ENCODE results near the gene UGCG. TPM values are rescaled to one million over a fixed set of nuclear protein-coding genes. Genes with fewer than 3 reads are reported as not detected.

The UGCG gene
- total RNA-seq, 2 experiments from 2014 or later: 12.7 to 14.2 TPM

DNA sequence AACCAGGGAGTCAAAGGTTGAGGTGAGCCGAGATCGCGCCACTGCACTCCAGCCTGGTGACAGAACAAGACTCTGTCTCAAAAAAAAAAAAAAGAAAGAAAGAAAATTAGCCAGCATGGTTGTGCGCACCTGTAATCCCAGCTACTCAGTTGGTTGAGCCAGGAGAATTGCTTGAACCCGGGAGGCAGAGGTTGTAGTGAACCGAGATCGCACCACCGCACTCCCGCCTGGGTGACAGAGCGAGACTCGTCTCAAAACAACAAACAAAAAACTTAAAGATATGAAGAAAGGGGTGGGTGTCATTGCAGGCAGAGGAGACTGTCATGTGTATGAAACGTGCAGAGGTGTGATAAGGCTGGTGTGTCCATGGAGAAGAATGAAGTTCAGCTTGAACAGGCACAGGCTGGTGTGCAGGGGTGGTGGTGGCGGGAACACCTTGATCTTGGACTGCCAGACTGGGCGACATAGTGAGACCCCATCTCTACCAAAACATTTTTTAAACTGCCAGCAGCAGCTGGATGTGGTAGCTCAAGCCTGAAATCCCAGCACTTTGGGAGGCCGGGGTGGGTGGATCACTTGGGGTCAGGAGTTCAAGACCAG is 69.6 kb downstream of the UGCG start:
- POLR2A ChIA-PET: no interaction called here
- intact Hi-C loops (cut with DNase I, micrococcal nuclease): no loop called here
- peaks cover under 1% of the 10 kb centered on the region for H3K27me3 Mint-ChIP-seq
- no peak overlapping the region for H3K27ac Mint-ChIP-seq
- DNase-seq (no peak), ATAC-seq (no peak)
- H3K36me3 Mint-ChIP-seq (ENCODE audit: low read depth): no peaks in the 10 kb centered on the region
- H3K4me3 Mint-ChIP-seq: no peak overlapping the region
- peaks cover 15% of the 10 kb centered on the region for H3K4me1 Mint-ChIP-seq
- CTCF ChIA-PET: interaction anchor here (0.6 to 1.4 kb wide), 4 partner anchors 11 to 108 kb away, joined by 3 to 5 read pairs (median 3); no protein-coding TSS in a partner anchor
- H3K9me3 Mint-ChIP-seq (ENCODE audit: low read depth): no peaks in the 10 kb centered on the region

DNA sequence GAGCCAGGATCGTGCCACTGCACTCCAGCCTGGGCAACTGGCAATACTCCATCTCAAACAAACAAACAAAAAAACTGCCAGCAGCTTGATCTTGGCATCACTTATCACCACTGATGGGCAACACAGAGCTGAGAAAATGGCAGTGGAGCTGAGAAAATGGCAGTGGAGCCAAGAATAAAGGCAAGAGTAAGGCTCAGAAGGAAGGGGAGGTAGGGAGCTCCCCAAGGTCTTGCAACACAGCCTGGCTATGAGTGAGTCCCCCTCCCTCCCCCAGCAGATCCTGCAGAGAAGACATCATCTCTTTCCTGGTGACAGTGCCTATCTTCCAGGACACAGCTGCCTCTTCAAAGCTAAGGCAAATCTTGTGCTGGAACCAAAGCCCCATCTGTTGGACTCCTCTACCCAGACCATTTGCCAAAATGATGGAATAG is 70.3 kb downstream of the UGCG start:
- Mint-ChIP-seq H3K27me3 (no peaks in the 10 kb centered on the region), H3K4me3 (no peak overlapping the region), H3K9me3 (ENCODE audit: low read depth) (no peaks in the 10 kb centered on the region), H3K27ac (no peak overlapping the region), H3K36me3 (ENCODE audit: low read depth) (no peaks in the 10 kb centered on the region), H3K4me1 (peaks cover 15% of the 10 kb centered on the region)
- ATAC-seq (no peak), DNase-seq (no peak)
- intact Hi-C loops (cut with DNase I, micrococcal nuclease): no loop called here
- ChIA-PET CTCF (interaction anchor here (0.6 to 1.4 kb wide), 4 partner anchors 10 to 210 kb away, joined by 3 to 5 read pairs (median 3); no protein-coding TSS in a partner anchor), POLR2A (interaction anchor here (0.6 kb wide), 1 partner anchor 43 kb away, joined by 3 read pairs; no protein-coding TSS in a partner anchor)

- H3K27ac Mint-ChIP-seq: no peak overlapping the region
- H3K27me3 Mint-ChIP-seq: no peaks in the 10 kb centered on the region
- intact Hi-C loops (cut with DNase I, micrococcal nuclease): no loop called here
- DNase-seq: no peak
- no peak for ATAC-seq
- H3K36me3 Mint-ChIP-seq (ENCODE audit: low read depth): no peaks in the 10 kb centered on the region
- H3K4me3 Mint-ChIP-seq: no peak overlapping the region
- H3K9me3 Mint-ChIP-seq (ENCODE audit: low read depth): no peaks in the 10 kb centered on the region
- POLR2A ChIA-PET: no interaction called here
- H3K4me1 Mint-ChIP-seq: peaks cover 15% of the 10 kb centered on the region
- CTCF ChIA-PET: interaction anchor here (0.6 to 1.3 kb wide), 2 partner anchors 10 to 210 kb away, joined by 3 read pairs; no protein-coding TSS in a partner anchor
These were observed 71.0 kb downstream of the UGCG start for GRCh38 chr9:111967621-111968020.

- H3K4me1 Mint-ChIP-seq: peaks cover 15% of the 10 kb centered on the region
- no peak for DNase-seq
- intact Hi-C loops (cut with DNase I, micrococcal nuclease): no loop called here
- ChIA-PET CTCF (interaction anchor here (0.7 kb wide), 1 partner anchor 366 kb away, joined by 3 read pairs; no protein-coding TSS in a partner anchor), POLR2A (no interaction called here)
- H3K4me3 Mint-ChIP-seq: no peak overlapping the region
- no peak for ATAC-seq
- H3K27me3 Mint-ChIP-seq: no peaks in the 10 kb centered on the region
- H3K27ac Mint-ChIP-seq: no peak overlapping the region
- H3K36me3 Mint-ChIP-seq (ENCODE audit: low read depth): no peaks in the 10 kb centered on the region
- H3K9me3 Mint-ChIP-seq (ENCODE audit: low read depth): no peaks in the 10 kb centered on the region
These were observed 72.4 kb downstream of the UGCG start for GRCh38 chr9:111969061-111969460.

GRCh38 chr9:111969622-111970021 is 73.0 kb downstream of the UGCG start:
- H3K4me1 Mint-ChIP-seq: peaks cover 15% of the 10 kb centered on the region
- H3K4me3 Mint-ChIP-seq: no peak overlapping the region
- ChIA-PET POLR2A (no interaction called here), CTCF (interaction anchor here (0.6 to 1.6 kb wide), 3 partner anchors 351 to 470 kb away, joined by 3 read pairs; no protein-coding TSS in a partner anchor)
- DNase-seq: no peak
- no peak for ATAC-seq
- H3K9me3 Mint-ChIP-seq (ENCODE audit: low read depth): no peaks in the 10 kb centered on the region
- no peak overlapping the region for H3K27ac Mint-ChIP-seq
- intact Hi-C loops (cut with DNase I, micrococcal nuclease): no loop called here
- no peaks in the 10 kb centered on the region for H3K27me3 Mint-ChIP-seq
- no peaks in the 10 kb centered on the region for H3K36me3 Mint-ChIP-seq (ENCODE audit: low read depth)

DNA sequence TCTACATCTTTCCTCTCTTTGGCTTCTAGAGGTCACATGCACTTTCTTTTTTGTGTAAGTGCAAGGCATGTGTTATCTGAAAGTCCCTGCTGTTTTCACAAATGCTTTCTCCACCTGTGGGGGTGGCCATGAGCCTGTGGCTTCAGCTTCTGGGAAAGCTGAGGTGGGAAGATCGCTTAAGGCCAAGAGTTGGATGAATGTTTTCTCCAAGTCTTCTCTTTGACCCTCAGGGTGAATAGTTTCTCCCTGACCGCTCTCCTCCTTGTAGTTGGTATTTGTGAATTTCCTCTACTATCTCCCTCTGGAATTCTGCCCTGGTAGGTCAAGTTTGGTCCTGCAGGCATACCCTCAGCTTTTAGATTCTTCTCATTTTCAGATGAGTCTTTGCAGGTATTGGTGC is 74.2 kb downstream of the UGCG start:
- Mint-ChIP-seq H3K36me3 (ENCODE audit: low read depth) (no peaks in the 10 kb centered on the region), H3K9me3 (ENCODE audit: low read depth) (no peaks in the 10 kb centered on the region), H3K4me1 (peaks cover 6% of the 10 kb centered on the region), H3K27ac (no peak overlapping the region), H3K27me3 (no peaks in the 10 kb centered on the region), H3K4me3 (no peak overlapping the region)
- ChIA-PET POLR2A (interaction anchor here (0.6 kb wide), 1 partner anchor 50 kb away, joined by 4 read pairs; no protein-coding TSS in a partner anchor), CTCF (interaction anchor here (0.6 to 1.6 kb wide), 3 partner anchors 24 to 349 kb away, joined by 3 read pairs; no protein-coding TSS in a partner anchor)
- no peak for ATAC-seq
- intact Hi-C loops (cut with DNase I, micrococcal nuclease): no loop called here
- DNase-seq: no peak

DNA sequence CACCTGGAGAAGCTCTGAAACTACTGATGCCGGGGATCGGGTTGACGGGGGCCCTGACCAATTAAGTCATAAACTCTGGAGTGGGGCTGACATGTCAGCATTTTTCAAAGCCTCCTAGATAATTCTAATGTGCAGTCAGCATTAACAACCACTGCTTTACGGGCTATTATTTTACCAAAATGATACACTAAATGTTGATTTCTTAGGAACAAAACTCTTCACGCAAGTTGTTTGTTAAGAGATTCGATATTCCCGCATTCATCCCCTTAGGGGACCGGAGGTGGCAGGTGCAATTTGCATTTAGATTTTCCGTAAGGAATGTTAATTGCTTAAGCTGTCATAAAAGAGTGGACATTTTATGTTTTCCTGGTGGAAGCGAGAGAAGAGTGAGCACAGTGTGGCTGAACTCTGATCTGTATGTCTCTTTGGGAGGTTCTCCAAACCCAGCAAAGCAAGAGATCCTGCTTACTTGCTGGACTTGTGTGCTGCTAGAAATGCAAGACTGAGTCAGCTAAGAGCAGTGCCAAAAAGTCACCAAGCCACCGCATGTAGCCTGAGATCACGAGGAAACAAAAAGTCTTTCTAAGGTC is 77.6 kb downstream of the UGCG start:
- intact Hi-C loops (cut with DNase I, micrococcal nuclease): no loop called here
- H3K4me1 Mint-ChIP-seq: peaks cover 4% of the 10 kb centered on the region
- CTCF ChIA-PET: interaction anchor here (0.6 to 1.2 kb wide), 3 partner anchors 11 to 743 kb away, joined by 3 read pairs; partner anchors contain the start of gene INIP
- POLR2A ChIA-PET: no interaction called here
- ATAC-seq: no peak
- H3K4me3 Mint-ChIP-seq: no peak overlapping the region
- H3K36me3 Mint-ChIP-seq (ENCODE audit: low read depth): no peaks in the 10 kb centered on the region
- DNase-seq: no peak
- no peaks in the 10 kb centered on the region for H3K27me3 Mint-ChIP-seq
- no peak overlapping the region for H3K27ac Mint-ChIP-seq
- no peaks in the 10 kb centered on the region for H3K9me3 Mint-ChIP-seq (ENCODE audit: low read depth)

DNA sequence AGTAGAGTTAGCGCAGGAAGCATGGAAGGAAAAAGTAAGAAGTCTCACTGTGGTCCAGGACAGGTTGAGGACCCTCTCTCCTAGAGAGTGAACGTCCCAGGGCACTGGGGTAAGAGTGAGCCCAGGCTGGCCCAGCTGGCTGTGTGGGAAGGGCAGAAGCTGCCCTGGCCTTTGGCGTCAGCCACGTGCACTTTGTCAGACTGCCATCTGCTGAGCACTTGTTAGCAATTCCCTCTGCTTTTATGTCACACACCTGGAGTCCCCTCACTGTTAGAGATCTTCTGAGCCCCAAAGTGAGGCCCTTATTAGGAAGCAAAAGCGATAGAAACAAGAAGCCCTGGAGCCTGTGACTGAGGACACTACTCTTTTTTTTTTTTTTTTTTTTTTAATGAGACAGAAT is 79.1 kb downstream of the UGCG start:
- no peaks in the 10 kb centered on the region for H3K36me3 Mint-ChIP-seq (ENCODE audit: low read depth)
- H3K4me1 Mint-ChIP-seq: peaks cover 4% of the 10 kb centered on the region
- H3K4me3 Mint-ChIP-seq: no peak overlapping the region
- intact Hi-C loops (cut with DNase I, micrococcal nuclease): loop anchor here in 1 of 2 experiments (1.0 kb wide), 1 partner anchor 215 kb away; no protein-coding TSS in a partner anchor
- ATAC-seq (peak; percentile 58), DNase-seq (peak; percentile 54)
- H3K9me3 Mint-ChIP-seq (ENCODE audit: low read depth): no peaks in the 10 kb centered on the region
- ChIA-PET POLR2A (no interaction called here), CTCF (no interaction called here)
- H3K27ac Mint-ChIP-seq: no peak overlapping the region
- H3K27me3 Mint-ChIP-seq: no peaks in the 10 kb centered on the region

GRCh38 chr9:111978616-111979015 is 82.0 kb downstream of the UGCG start:
- no peaks in the 10 kb centered on the region for H3K9me3 Mint-ChIP-seq (ENCODE audit: low read depth)
- no peaks in the 10 kb centered on the region for H3K27me3 Mint-ChIP-seq
- H3K36me3 Mint-ChIP-seq (ENCODE audit: low read depth): no peaks in the 10 kb centered on the region
- DNase-seq: no peak
- H3K27ac Mint-ChIP-seq: no peak overlapping the region
- ChIA-PET CTCF (no interaction called here), POLR2A (no interaction called here)
- peaks cover 12% of the 10 kb centered on the region for H3K4me1 Mint-ChIP-seq
- ATAC-seq: no peak
- intact Hi-C loops (cut with DNase I, micrococcal nuclease): no loop called here
- H3K4me3 Mint-ChIP-seq: no peak overlapping the region

GRCh38 chr9:111979561-111979960 is 82.9 kb downstream of the UGCG start:
- ATAC-seq (no peak), DNase-seq (no peak)
- H3K4me1 Mint-ChIP-seq: peaks cover 19% of the 10 kb centered on the region
- H3K36me3 Mint-ChIP-seq (ENCODE audit: low read depth): no peaks in the 10 kb centered on the region
- POLR2A ChIA-PET: no interaction called here
- CTCF ChIA-PET: interaction anchor here (0.7 kb wide), 1 partner anchor 73 kb away, joined by 3 read pairs; no protein-coding TSS in a partner anchor
- no peak overlapping the region for H3K4me3 Mint-ChIP-seq
- no peaks in the 10 kb centered on the region for H3K27me3 Mint-ChIP-seq
- no peaks in the 10 kb centered on the region for H3K9me3 Mint-ChIP-seq (ENCODE audit: low read depth)
- no peak overlapping the region for H3K27ac Mint-ChIP-seq
- intact Hi-C loops (cut with DNase I, micrococcal nuclease): no loop called here

DNA sequence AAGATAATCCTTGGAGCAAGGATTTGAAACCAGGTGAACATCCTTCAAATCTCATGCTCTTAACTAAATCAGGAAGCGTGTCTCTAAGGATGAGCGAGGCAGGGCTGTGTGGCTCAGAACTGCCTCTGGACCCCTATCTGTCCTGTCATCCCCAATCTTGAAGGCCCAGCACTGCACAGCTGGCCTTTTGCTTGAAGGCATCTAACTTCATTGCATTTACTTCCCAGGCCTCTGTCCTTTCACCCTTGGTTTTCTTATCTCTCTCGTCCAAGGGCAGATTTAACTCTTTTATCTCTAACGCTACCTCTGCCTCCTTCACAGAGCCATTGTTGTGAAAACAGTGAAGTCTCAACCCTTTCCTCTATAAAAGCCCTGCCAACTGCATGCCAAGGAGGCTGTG is 83.8 kb downstream of the UGCG start:
- CTCF ChIA-PET: interaction anchor here (0.7 to 1.0 kb wide), 2 partner anchors 24 to 72 kb away, joined by 3 read pairs; no protein-coding TSS in a partner anchor
- Mint-ChIP-seq H3K27ac (no peak overlapping the region), H3K36me3 (ENCODE audit: low read depth) (no peaks in the 10 kb centered on the region), H3K4me1 (peaks cover 25% of the 10 kb centered on the region), H3K27me3 (no peaks in the 10 kb centered on the region), H3K4me3 (no peak overlapping the region), H3K9me3 (ENCODE audit: low read depth) (no peaks in the 10 kb centered on the region)
- intact Hi-C loops (cut with DNase I, micrococcal nuclease): no loop called here
- DNase-seq (no peak), ATAC-seq (no peak)
- POLR2A ChIA-PET: no interaction called here

DNA sequence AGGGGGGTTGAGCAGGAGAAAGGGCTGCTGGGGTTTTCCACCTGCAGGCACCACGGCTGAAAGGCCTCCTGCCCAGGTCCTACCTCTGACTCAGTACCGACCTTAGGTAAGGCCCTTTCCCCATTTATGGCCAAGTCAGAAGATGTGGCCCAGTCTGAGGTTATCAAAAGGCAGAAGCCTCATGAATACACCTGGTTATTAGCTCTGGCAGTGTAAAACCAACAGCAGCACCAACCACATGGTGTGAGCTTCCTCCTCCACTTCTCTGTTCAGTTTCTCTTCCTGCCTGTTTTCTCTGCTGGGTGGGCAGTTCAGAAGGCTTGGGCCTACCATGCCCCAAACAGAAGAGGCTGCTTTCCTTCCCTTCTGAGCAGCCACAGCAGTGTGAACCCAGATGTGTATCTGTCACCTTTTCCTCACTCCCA is 86.9 kb downstream of the UGCG start:
- H3K4me1 Mint-ChIP-seq: peaks cover 31% of the 10 kb centered on the region
- no peaks in the 10 kb centered on the region for H3K36me3 Mint-ChIP-seq (ENCODE audit: low read depth)
- no peak overlapping the region for H3K27ac Mint-ChIP-seq
- H3K4me3 Mint-ChIP-seq: no peak overlapping the region
- H3K9me3 Mint-ChIP-seq (ENCODE audit: low read depth): no peaks in the 10 kb centered on the region
- intact Hi-C loops (cut with DNase I, micrococcal nuclease): no loop called here
- ATAC-seq (no peak), DNase-seq (no peak)
- POLR2A ChIA-PET: no interaction called here
- CTCF ChIA-PET: no interaction called here
- H3K27me3 Mint-ChIP-seq: no peaks in the 10 kb centered on the region

Data from activated CD4-positive, alpha-beta T cell treated with anti-CD3 and anti-CD28 coated beads for 36 hours (primary cell).